ENCODE data around the gene DLX2. TPM values are rescaled to one million over a fixed set of nuclear protein-coding genes. Genes with fewer than 3 reads are reported as not detected.

The DLX2 gene
- total RNA-seq, 1 donor from 2014 or later: not detected

DNA sequence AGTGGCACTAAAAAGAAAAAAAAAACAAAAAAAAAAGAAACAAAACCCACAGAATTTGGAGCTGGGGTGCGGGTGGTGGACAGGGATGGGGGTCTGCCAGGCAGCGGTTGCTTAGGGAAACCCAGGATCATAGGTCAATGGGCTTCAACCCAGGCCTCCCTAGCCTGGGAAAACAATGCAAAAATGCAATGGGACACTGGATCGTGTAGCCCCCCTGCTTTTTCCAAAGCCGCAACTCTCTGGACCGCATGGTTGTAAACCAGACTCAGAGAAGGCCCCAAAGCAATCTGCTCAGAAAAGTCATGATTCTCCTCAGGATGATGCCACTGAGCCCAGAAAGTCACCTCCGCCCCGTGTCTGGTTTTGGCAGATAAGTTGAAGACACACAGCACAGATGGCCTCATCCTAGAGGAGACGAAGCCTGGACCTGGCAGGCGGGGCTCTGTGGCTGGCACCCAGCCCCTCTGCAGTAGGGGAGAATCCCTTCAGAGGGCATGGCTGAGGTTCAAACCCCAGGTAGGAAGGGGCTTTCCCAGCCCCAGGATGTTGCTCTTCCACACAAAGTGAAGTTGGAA, 5.1 kb downstream of the DLX2 start:
- no peak for DNase-seq
- intact Hi-C loops (cut with DNase I): no loop called here
- ATAC-seq (ENCODE audit: poor library complexity): no peak

GRCh38 chr2:172096626-172097547, 5.8 kb downstream of the DLX2 start:
- intact Hi-C loops (cut with DNase I): no loop called here

DNA sequence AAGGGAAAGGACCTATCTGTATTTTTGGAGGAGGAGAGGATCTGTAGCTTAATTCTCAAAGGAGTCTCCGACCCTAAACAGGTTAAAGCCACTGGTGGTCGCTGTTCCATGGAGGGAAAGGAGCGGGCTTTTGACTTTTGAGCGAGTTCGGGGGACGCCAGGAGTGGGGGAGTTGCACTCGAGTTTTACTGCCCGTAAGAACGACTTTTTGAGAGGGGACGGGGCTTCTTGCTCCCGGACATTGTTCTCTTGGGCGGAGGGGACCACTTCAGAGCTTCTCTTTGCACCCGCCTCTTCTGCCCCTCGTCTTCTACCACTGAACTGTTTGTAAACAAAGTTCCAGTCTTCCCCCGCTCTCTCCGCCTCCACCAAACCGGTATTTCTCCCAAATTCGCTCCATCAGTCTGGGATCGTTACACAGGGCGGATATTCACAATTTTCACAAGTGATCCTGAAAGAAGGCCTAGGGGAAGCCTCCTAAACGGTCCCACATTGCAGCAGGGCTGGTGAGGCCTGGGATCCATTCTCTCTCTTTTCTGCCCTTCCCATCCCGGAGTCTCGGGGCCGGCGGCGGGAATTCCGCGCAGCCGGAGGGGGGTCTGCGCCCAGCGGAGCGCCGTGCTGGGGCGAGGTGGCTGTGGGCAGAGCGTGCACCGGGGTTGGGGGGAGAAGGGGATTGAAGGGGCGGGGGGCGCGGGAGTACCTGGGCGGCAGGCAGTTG, 6.6 kb downstream of the DLX2 start:
- no peak for ATAC-seq (ENCODE audit: poor library complexity)
- intact Hi-C loops (cut with DNase I): no loop called here
- no peak for DNase-seq

More at GRCh38 chr2:172096626-172097547, 5.8 kb downstream of the DLX2 start:
- no peak for ATAC-seq (ENCODE audit: poor library complexity)
- no peak for DNase-seq

- intact Hi-C loops (cut with DNase I): no loop called here
- ATAC-seq (ENCODE audit: poor library complexity): peak; percentile 52
- DNase-seq: peak; percentile 58
These were observed 7.4 kb downstream of the DLX2 start for GRCh38 chr2:172095146-172095904.

GRCh38 chr2:172094294-172095145, 8.2 kb downstream of the DLX2 start:
- no peak for ATAC-seq (ENCODE audit: poor library complexity)
- no peak for DNase-seq

DNA sequence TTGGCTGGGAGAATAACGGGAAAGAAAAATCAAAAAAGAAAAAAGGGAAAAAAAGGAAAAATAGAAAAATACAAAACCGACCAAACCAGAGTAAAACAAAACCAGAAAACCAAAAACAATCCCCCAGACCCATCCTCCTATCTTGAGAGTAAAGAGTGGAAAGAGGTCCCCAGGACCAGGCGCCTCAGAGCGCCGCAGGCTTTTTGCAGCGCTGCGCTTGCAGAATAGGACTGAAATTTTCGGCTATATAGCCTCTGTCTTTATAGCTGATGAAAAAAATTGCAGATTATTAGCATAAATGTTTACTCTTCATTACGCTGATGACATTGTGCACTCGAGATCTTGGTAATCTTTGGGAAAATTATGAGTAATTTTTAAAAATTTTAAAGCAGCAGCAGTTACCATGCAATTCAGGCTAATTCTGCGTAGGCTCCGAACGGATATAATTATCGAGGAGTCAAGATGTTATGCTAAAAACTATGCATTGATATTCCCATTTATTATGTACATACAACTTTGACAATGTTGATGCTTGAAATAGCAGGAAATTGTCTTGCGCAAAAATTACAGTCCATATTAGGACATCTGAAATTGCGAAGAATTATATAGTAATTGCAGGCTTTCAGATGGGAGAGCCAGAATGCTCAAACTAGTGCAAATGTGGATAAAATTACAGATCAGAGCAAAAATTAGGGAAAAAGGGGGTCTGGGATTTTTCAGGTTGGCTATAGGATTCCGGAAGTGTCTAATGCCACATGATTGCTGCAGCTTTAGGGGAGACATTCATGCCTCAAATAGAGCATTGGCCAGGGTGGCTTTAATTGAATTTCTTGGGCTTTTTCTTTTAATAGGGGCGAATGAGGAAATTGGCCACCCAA, 9.0 kb downstream of the DLX2 start:
- no peak for DNase-seq
- intact Hi-C loops (cut with DNase I): no loop called here
- ATAC-seq (ENCODE audit: poor library complexity): no peak

More at GRCh38 chr2:172094294-172095145, 8.2 kb downstream of the DLX2 start:
- intact Hi-C loops (cut with DNase I): no loop called here

GRCh38 chr2:172092716-172093415, 9.8 kb downstream of the DLX2 start:
- ATAC-seq (ENCODE audit: poor library complexity): no peak
- no peak for DNase-seq
- intact Hi-C loops (cut with DNase I): no loop called here

DNA sequence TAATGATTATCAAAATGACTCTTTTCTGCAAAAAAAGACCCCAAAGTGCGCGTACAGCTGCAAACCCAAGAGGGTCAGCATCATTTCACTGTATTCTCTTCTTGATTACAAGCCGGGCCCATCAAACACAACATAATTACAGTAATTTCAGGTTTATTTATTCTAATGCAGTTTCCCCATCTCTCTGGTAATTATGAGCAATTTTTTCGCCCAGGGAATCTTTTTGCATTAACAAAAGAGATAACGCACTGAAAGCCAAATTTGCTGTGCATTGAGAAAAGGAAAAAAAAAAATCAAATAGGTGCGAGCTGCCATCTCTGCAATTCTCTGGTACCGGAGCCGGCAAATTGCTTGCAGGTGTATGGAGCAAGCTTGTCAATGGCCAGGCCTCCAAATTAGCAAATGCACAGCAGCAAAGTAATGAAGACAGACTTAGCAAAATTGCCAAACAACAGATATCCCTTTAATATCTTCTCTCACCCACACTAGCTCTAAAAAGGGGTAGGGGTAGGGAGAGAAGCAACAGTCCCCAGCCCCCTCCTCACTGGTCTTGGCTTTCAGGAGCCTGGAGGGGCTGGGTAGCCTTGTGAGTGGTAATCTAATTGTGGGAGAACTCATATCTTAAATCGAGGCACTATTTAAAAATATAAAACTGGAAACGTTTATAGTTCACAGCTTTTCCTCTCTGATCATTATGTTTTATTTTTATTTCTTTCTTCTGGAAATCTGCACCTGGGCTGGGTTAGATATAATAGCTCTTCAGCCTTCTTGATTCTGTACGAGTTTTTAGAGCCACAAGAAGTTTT, 10.7 kb downstream of the DLX2 start:
- DNase-seq (no peak), ATAC-seq (ENCODE audit: poor library complexity) (no peak)
- intact Hi-C loops (cut with DNase I): no loop called here

DNA sequence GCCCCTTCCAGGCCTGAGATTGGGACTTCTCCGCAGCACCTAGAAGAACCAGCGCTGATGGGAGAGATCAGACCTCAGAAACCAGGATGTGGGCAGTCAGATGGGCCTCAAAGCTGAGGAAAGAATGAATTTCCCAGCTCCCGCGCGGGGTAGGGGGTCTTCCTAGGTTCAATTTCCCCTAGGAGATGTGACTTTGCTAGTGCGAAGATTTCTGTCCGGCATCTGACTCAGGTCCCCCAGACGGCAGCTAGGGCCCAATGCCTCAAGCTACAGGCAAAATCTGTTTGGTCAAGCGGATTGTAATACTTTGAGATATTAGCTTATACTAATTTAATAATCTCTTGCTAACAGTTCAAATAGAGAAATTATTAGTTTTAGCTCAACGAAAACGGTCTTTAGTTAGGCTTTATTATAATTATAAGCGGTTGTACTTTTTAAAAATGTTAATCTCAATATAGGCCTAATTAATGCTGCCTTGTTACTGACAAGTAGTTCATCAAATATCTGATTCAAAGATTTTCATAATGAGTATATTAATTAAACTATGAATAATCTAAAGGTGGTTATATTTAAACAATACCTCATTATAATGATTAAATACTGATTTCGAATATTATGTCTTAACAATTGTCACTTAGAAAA, 11.6 kb downstream of the DLX2 start:
- no peak for ATAC-seq (ENCODE audit: poor library complexity)
- DNase-seq: no peak
- intact Hi-C loops (cut with DNase I): no loop called here

DNA sequence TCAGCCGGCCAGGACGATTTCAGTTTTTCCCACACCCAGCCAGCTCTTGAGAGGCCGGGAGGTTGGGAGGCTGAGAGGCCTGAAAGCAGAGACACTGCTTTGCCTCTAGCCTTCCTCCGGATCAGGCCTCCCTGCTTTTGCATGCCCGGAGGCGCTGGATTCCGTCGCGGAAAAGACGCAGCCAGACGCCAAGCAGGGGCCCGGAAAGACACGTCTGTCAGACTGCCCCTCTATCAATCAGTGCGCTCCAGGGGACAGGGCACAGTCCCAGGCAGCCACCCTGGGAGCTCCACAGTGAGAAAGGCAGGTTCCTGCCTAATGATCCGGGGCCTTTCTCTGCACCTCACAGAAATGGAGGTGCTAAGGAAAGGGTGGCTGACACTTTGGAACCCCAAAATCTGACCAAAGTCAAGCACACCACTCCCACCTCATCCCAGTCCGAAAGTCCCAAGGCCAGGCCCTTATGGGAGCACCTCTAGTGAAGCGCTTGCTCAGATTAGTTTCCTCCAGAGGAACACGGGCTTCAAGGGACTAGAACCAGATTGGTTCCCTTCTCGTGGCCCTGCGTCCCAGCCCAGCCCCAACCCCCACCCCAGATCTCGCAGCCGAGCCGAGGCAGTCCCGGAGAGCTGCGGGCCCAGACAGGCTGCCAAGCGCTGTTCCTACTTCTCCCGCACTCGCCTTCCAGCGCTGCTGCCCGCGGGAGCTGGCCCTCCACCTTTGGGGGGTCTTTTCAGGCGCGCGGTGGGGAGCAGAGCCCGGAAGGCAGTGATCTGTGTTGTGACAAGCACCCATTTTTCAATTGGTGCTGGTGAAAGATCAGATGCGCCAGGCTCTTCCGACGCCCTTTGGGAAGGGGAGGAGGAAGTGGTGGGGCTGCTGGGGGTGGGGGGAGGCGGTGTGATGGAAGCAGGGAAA, 12.4 kb downstream of the DLX2 start:
- ATAC-seq (ENCODE audit: poor library complexity) (no peak), DNase-seq (no peak)
- intact Hi-C loops (cut with DNase I): no loop called here

- DNase-seq (no peak), ATAC-seq (ENCODE audit: poor library complexity) (no peak)
- intact Hi-C loops (cut with DNase I): no loop called here
These were observed 13.1 kb downstream of the DLX2 start for GRCh38 chr2:172089633-172090032.

DNA sequence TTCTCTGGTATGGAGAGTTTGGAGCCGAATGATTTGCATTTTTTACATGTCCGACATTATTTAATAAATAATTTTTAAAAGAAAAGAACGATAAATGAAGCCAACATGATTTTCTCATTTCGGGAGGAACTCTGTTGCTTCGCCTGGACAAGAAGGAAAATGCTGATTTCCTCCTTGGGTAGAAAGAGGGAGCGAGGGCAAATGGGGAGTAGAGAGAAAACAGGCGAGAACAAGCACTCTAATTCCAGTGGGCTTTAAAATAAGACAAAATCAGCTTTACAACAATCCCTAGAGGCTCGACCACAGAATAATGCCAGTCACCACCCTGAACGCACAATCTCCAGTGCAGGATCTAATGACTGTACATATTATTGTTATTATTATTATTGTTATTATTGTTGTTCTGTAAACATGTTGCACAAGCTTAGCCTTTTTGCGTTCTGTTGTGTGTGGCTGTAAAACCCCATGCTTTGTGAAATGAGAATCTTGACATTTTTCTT, 13.6 kb downstream of the DLX2 start:
- DNase-seq (no peak), ATAC-seq (ENCODE audit: poor library complexity) (no peak)
- intact Hi-C loops (cut with DNase I): no loop called here

DNA sequence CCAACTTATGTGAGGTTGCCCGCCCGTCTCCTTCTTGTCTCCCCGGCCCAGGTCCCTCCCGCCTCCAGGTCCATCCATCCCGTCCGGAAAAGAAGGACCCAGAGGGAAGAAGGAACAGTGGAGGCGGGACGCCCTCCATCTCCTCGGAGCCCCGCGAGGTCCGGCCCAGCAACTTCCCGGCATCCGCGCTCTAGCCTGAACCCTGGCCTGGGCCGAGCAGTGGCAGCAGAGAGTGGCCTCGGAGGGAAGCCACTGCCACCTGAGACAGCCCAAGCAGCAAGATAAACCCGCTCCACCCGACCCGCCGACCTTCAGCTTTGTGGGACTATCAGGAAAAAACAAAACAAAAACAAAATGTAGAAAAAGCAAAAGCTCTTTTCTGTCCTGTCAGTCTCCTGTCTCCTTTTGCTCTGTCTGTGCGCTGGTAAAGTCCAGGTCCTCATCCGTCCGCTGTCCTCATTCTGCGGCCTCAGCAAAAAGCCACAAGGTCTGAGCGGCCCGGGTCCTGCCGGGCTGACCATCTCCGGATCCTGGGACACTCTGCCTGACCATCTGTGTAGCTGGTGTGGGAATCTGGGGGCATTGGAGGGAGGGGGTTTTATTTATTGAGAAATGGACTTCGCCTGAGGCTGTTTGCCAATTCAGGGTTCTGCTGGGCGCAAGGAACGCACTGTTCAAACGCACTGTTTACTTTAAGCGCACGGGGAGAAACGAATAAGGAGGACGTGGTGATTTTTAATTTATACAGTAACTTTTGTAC, 14.3 kb downstream of the DLX2 start:
- ATAC-seq (ENCODE audit: poor library complexity): no peak
- no peak for DNase-seq
- intact Hi-C loops (cut with DNase I): no loop called here
